Astrocyte (in vitro differentiated cells and primary cell): ENCODE results near the gene SPATA24. TPM values are rescaled to one million over a fixed set of nuclear protein-coding genes. Genes with fewer than 3 reads are reported as not detected.

ENCODE experiments used
- total RNA-seq: library from RNA; stranded (reverse); gene quantifications from 2 replicates; pipeline ENCODE4 v1.2.1, GENCODE V29; 2021

SPATA24 gene
- total RNA-seq, 1 donor from 2014 or later: 5.2 TPM

Other genes starting within 250 kb of the SPATA24 start
- 41.6 and 57.6 TPM in 2 replicates for gene SIL1, start 205.7 kb downstream of the SPATA24 start, total RNA-seq
- 126 and 134 TPM in 2 replicates for gene MATR3, start 110.3 kb downstream of the SPATA24 start, total RNA-seq
- gene PAIP2, start 62.2 kb downstream of the SPATA24 start, total RNA-seq: 64.2 and 75.3 TPM in 2 replicates
- gene SLC23A1, start 20.8 kb downstream of the SPATA24 start, total RNA-seq: not detected in 2 replicates
- gene MZB1, start 14.2 kb downstream of the SPATA24 start, total RNA-seq: 0.22 TPM in 1 of 2 replicates, not detected in the other
- 0.59 and 0.60 TPM in 2 replicates for gene PROB1, start 9.0 kb downstream of the SPATA24 start, total RNA-seq
- 18.8 and 21.4 TPM in 2 replicates for gene DNAJC18, start 35.4 kb upstream of the SPATA24 start, total RNA-seq
- gene ECSCR, start 58.7 kb upstream of the SPATA24 start, total RNA-seq: 0.96 and 1.00 TPM in 2 replicates
- gene SMIM33, start 66.9 kb upstream of the SPATA24 start, total RNA-seq: not detected in 2 replicates
- 1.8 and 3.3 TPM in 2 replicates for gene STING1, start 78.7 kb upstream of the SPATA24 start, total RNA-seq
- 161 and 169 TPM in 2 replicates for gene UBE2D2, start 157.2 kb upstream of the SPATA24 start, total RNA-seq
- 151 and 185 TPM in 2 replicates for gene CXXC5, start 244.3 kb upstream of the SPATA24 start, total RNA-seq